ENCODE results near the gene ZNF474. TPM values are rescaled to one million over a fixed set of nuclear protein-coding genes. Genes with fewer than 3 reads are reported as not detected.

Gene ZNF474
- total RNA-seq, 1 experiment from 2014 or later = 0.73 TPM

- no peaks in the 10 kb centered on the region for H3K9me3 Mint-ChIP-seq (ENCODE audit: low read depth, unreplicated experiment)
- DNase-seq = no peak
- CTCF ChIA-PET = no interaction called here
- H3K27me3 Mint-ChIP-seq (ENCODE audit: unreplicated experiment) = no peaks in the 10 kb centered on the region
- no peaks in the 10 kb centered on the region for H3K36me3 Mint-ChIP-seq (ENCODE audit: insufficient read depth, unreplicated experiment)
- no peak overlapping the region for H3K27ac Mint-ChIP-seq (ENCODE audit: unreplicated experiment)
- TF ChIP-seq CTCF (IDR thresholded peaks at IDR 0.05; ENCODE audit: unreplicated experiment) = no peak
- no TSS peak for BruUV-seq (replicated peaks)
- intact Hi-C loops (cut with micrococcal nuclease; ENCODE audit: unreplicated experiment) = no loop called here
- H3K4me3 Mint-ChIP-seq (ENCODE audit: low read depth, unreplicated experiment) = no peak overlapping the region
- H3K4me1 Mint-ChIP-seq (ENCODE audit: low read depth, unreplicated experiment) = peaks cover 6% of the 10 kb centered on the region
Measured at GRCh38 chr5:122149321-122150090, 20.2 kb downstream of the ZNF474 start.

GRCh38 chr5:122150215-122150614, 20.9 kb downstream of the ZNF474 start:
- no peak overlapping the region for H3K27ac Mint-ChIP-seq (ENCODE audit: unreplicated experiment)
- CTCF ChIA-PET = no interaction called here
- no TSS peak for BruUV-seq (replicated peaks)
- no peaks in the 10 kb centered on the region for H3K9me3 Mint-ChIP-seq (ENCODE audit: low read depth, unreplicated experiment)
- DNase-seq = no peak
- H3K4me3 Mint-ChIP-seq (ENCODE audit: low read depth, unreplicated experiment) = no peak overlapping the region
- H3K4me1 Mint-ChIP-seq (ENCODE audit: low read depth, unreplicated experiment) = peaks cover 6% of the 10 kb centered on the region
- TF ChIP-seq CTCF (IDR thresholded peaks at IDR 0.05; ENCODE audit: unreplicated experiment) = no peak
- H3K36me3 Mint-ChIP-seq (ENCODE audit: insufficient read depth, unreplicated experiment) = no peaks in the 10 kb centered on the region
- H3K27me3 Mint-ChIP-seq (ENCODE audit: unreplicated experiment) = no peaks in the 10 kb centered on the region
- intact Hi-C loops (cut with micrococcal nuclease; ENCODE audit: unreplicated experiment) = no loop called here

GRCh38 chr5:122151640-122152039, 22.3 kb downstream of the ZNF474 start:
- DNase-seq = no peak
- H3K4me1 Mint-ChIP-seq (ENCODE audit: low read depth, unreplicated experiment) = peaks cover 6% of the 10 kb centered on the region

GRCh38 chr5:122152266-122152900, 23.0 kb downstream of the ZNF474 start:
- no TSS peak for BruUV-seq (replicated peaks)
- Mint-ChIP-seq H3K4me3 (ENCODE audit: low read depth, unreplicated experiment) (no peak overlapping the region), H3K4me1 (ENCODE audit: low read depth, unreplicated experiment) (peaks cover 6% of the 10 kb centered on the region), H3K27me3 (ENCODE audit: unreplicated experiment) (no peaks in the 10 kb centered on the region), H3K27ac (ENCODE audit: unreplicated experiment) (no peak overlapping the region), H3K9me3 (ENCODE audit: low read depth, unreplicated experiment) (no peaks in the 10 kb centered on the region), H3K36me3 (ENCODE audit: insufficient read depth, unreplicated experiment) (no peaks in the 10 kb centered on the region)
- CTCF ChIA-PET = interaction anchor here (1.0 kb wide), 1 partner anchor 77 kb away, joined by 3 read pairs; no protein-coding TSS in a partner anchor
- no peak for DNase-seq
- no peak for TF ChIP-seq CTCF (IDR thresholded peaks at IDR 0.05; ENCODE audit: unreplicated experiment)
- intact Hi-C loops (cut with micrococcal nuclease; ENCODE audit: unreplicated experiment) = no loop called here

More at GRCh38 chr5:122151640-122152039, 22.3 kb downstream of the ZNF474 start:
- no peak for TF ChIP-seq CTCF (IDR thresholded peaks at IDR 0.05; ENCODE audit: unreplicated experiment)
- Mint-ChIP-seq H3K27me3 (ENCODE audit: unreplicated experiment) (no peaks in the 10 kb centered on the region), H3K27ac (ENCODE audit: unreplicated experiment) (no peak overlapping the region), H3K36me3 (ENCODE audit: insufficient read depth, unreplicated experiment) (no peaks in the 10 kb centered on the region), H3K9me3 (ENCODE audit: low read depth, unreplicated experiment) (no peaks in the 10 kb centered on the region), H3K4me3 (ENCODE audit: low read depth, unreplicated experiment) (no peak overlapping the region)
- no TSS peak for BruUV-seq (replicated peaks)
- intact Hi-C loops (cut with micrococcal nuclease; ENCODE audit: unreplicated experiment) = no loop called here
- CTCF ChIA-PET = interaction anchor here (1.0 kb wide), 1 partner anchor 76 kb away, joined by 3 read pairs; no protein-coding TSS in a partner anchor

Measured in Calu3 (cell line).